ENCODE results near the gene MRGPRX2. TPM values are rescaled to one million over a fixed set of nuclear protein-coding genes. Genes with fewer than 3 reads are reported as not detected.

Gene MRGPRX2
- total and polyA plus RNA-seq, 2 donors (not counting 3 experiments of a cell fraction or from before 2014, with no cell fraction given), result not detected

DNA sequence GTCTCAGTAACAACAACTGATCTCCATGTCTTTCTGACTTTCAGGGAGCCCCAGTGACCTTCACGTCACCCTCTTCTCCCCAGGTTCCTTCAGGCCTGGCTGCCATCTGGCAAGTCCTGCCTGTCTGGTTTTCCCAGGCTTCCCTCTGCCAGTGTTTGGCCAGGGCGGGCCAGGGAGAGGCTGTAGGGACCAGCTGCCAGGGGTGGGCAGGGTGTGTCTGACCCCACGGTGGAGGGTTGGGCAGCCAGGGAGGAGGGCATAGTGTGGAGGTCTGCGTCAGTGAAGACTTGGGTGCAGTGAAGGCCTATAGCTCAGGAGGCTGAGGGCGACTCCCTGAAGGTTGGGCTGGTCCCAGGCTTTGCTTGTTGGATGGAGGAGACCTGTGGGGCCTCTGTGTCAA lies 11.9 kb upstream of the MRGPRX2 start:
- intact Hi-C loops (cut with micrococcal nuclease) (loop anchor here (5.0 to 10.0 kb wide), 2 partner anchors 672 to 830 kb away; no protein-coding TSS in a partner anchor), dilution Hi-C loops (cut with MboI; ENCODE audit: extremely low pct_ligation_motif_present, low sequenced_read_pairs) (no loop called here)
- Histone ChIP-seq H3K36me3 (ENCODE audit: control insufficient read depth in 2 of 2, extremely low read depth in 1 of 2, insufficient read depth in 2 of 2, low read length in 2 of 2) (no peaks in the 10 kb centered on the region), H3K79me2 (ENCODE audit: control insufficient read depth, insufficient read depth, low read length) (no peaks in the 10 kb centered on the region), H3K9ac (replicated peaks; ENCODE audit: extremely low read depth, insufficient read depth, low read length) (no peak overlapping the region), H4K20me1 (replicated peaks; ENCODE audit: control insufficient read depth, extremely low read depth, insufficient read depth, low read length) (no peaks in the 10 kb centered on the region), H3K9me1 (replicated peaks; ENCODE audit: control insufficient read depth, extremely low read depth, insufficient read depth, low read length) (no peaks in the 10 kb centered on the region), H3K4me2 (ENCODE audit: insufficient read depth, low read length) (no peak overlapping the region), H3K9me3 (replicated peaks; ENCODE audit: control insufficient read depth, insufficient read depth, low read length) (no peaks in the 10 kb centered on the region), H3K4me1 (ENCODE audit: control insufficient read depth, extremely low read depth, insufficient read depth, low read length) (peaks cover 5% of the 10 kb centered on the region), H2AFZ (ENCODE audit: low read depth, low read length) (no peak overlapping the region), H3K27ac (ENCODE audit: insufficient read depth, low read depth, low read length) (no peak overlapping the region), H3K4me3 (replicated peaks in 1 of 3; ENCODE audit: insufficient read depth in 1 of 3, low read depth in 1 of 3, low read length in 3 of 3) (no peak overlapping the region), H3K27me3 (ENCODE audit: control insufficient read depth in 2 of 2, insufficient read depth in 2 of 2, low read length in 2 of 2) (peaks cover 8 to 13% of the 10 kb centered on the region in 2 experiments)
- no peak for FAIRE-seq
- DNase-seq (ENCODE audit: low read depth, low spot score), result no peak
- BruUV-seq (replicated peaks), result no TSS peak
- ChIA-PET POLR2A (no interaction called here), CTCF (interaction anchor here (1.1 to 6.3 kb wide), 7 partner anchors 11 to 480 kb away, joined by 3 to 105 read pairs (median 22); no protein-coding TSS in a partner anchor)
- TF ChIP-seq GATA2 (IDR thresholded peaks at IDR 0.05; ENCODE audit: insufficient read depth, insufficient read length, low read depth, low read length), result no peak
- no peak for TF ChIP-seq MYC (IDR thresholded peaks at IDR 0.05; ENCODE audit: low read depth, low read length)
- TF ChIP-seq JUN (IDR thresholded peaks at IDR 0.05; ENCODE audit: borderline replicate concordance, insufficient read depth, insufficient read length, low read depth), result no peak
- TF ChIP-seq, protein P1, sequence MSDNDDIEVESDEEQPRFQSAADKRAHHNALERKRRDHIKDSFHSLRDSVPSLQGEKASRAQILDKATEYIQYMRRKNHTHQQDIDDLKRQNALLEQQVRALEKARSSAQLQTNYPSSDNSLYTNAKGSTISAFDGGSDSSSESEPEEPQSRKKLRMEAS (IDR thresholded peaks at IDR 0.05; ENCODE audit: insufficient read depth, insufficient read length), result no peak

GRCh38 chr11:19071255-19071654 lies 10.7 kb upstream of the MRGPRX2 start:
- Histone ChIP-seq H3K4me3 (replicated peaks in 1 of 3; ENCODE audit: insufficient read depth in 1 of 3, low read depth in 1 of 3, low read length in 3 of 3) (no peak overlapping the region), H3K4me1 (ENCODE audit: control insufficient read depth, extremely low read depth, insufficient read depth, low read length) (no peaks in the 10 kb centered on the region), H3K9me1 (replicated peaks; ENCODE audit: control insufficient read depth, extremely low read depth, insufficient read depth, low read length) (no peaks in the 10 kb centered on the region), H3K9me3 (replicated peaks; ENCODE audit: control insufficient read depth, insufficient read depth, low read length) (no peaks in the 10 kb centered on the region), H3K4me2 (ENCODE audit: insufficient read depth, low read length) (peak overlapping the region; percentile 76), H3K27ac (ENCODE audit: insufficient read depth, low read depth, low read length) (no peak overlapping the region), H2AFZ (ENCODE audit: low read depth, low read length) (peak overlapping the region; percentile 74), H3K36me3 (ENCODE audit: control insufficient read depth in 2 of 2, extremely low read depth in 1 of 2, insufficient read depth in 2 of 2, low read length in 2 of 2) (no peaks in the 10 kb centered on the region), H4K20me1 (replicated peaks; ENCODE audit: control insufficient read depth, extremely low read depth, insufficient read depth, low read length) (no peaks in the 10 kb centered on the region), H3K27me3 (ENCODE audit: control insufficient read depth in 2 of 2, insufficient read depth in 2 of 2, low read length in 2 of 2) (peaks cover 13 to 23% of the 10 kb centered on the region in 2 experiments), H3K79me2 (ENCODE audit: control insufficient read depth, insufficient read depth, low read length) (no peaks in the 10 kb centered on the region), H3K9ac (replicated peaks; ENCODE audit: extremely low read depth, insufficient read depth, low read length) (no peak overlapping the region)
- POLR2A ChIA-PET, result no interaction called here
- DNase-seq (ENCODE audit: low read depth, low spot score) (peak; percentile 84), FAIRE-seq (peak; percentile 95)
- intact Hi-C loops (cut with micrococcal nuclease), result loop anchor here (1.0 to 10.0 kb wide), 6 partner anchors 169 to 831 kb away; partner anchors contain the start of gene E2F8
- CTCF ChIA-PET, result interaction anchor here (0.6 to 3.2 kb wide), 75 partner anchors 10 to 834 kb away, joined by 3 to 72 read pairs (median 4); partner anchors contain the start of genes E2F8, MRGPRX2 and ZDHHC13
- no TSS peak for BruUV-seq (replicated peaks)
- dilution Hi-C loops (cut with MboI; ENCODE audit: extremely low pct_ligation_motif_present, low sequenced_read_pairs), result no loop called here
- TF ChIP-seq JUN (IDR thresholded peaks at IDR 0.05; ENCODE audit: borderline replicate concordance, insufficient read depth, insufficient read length, low read depth) (peak; percentile 61), POLR2A (IDR thresholded peaks at IDR 0.05; ENCODE audit: low read depth, low read length) (no peak), GATA2 (IDR thresholded peaks at IDR 0.05; ENCODE audit: insufficient read depth, insufficient read length, low read depth, low read length) (no peak), EZH2 (IDR thresholded peaks at IDR 0.05; ENCODE audit: borderline replicate concordance, low read depth, low read length, severe bottlenecking) (no peak), FOS (IDR thresholded peaks at IDR 0.05; ENCODE audit: borderline replicate concordance, insufficient read depth, low read length) (no peak), POLR2AphosphoS5 (IDR thresholded peaks at IDR 0.05; ENCODE audit: insufficient read depth, low read depth, low read length) (no peak), MYC (IDR thresholded peaks at IDR 0.05; ENCODE audit: low read depth, low read length) (no peak)
- TF ChIP-seq, protein P2, sequence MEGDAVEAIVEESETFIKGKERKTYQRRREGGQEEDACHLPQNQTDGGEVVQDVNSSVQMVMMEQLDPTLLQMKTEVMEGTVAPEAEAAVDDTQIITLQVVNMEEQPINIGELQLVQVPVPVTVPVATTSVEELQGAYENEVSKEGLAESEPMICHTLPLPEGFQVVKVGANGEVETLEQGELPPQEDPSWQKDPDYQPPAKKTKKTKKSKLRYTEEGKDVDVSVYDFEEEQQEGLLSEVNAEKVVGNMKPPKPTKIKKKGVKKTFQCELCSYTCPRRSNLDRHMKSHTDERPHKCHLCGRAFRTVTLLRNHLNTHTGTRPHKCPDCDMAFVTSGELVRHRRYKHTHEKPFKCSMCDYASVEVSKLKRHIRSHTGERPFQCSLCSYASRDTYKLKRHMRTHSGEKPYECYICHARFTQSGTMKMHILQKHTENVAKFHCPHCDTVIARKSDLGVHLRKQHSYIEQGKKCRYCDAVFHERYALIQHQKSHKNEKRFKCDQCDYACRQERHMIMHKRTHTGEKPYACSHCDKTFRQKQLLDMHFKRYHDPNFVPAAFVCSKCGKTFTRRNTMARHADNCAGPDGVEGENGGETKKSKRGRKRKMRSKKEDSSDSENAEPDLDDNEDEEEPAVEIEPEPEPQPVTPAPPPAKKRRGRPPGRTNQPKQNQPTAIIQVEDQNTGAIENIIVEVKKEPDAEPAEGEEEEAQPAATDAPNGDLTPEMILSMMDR (IDR thresholded peaks at IDR 0.05; ENCODE audit: extremely low read depth in 1 of 2, insufficient read depth in 1 of 2, low read depth in 1 of 2, low read length in 2 of 2), result peak; percentile 89 to 98
- TF ChIP-seq, protein P1 (IDR thresholded peaks at IDR 0.05; ENCODE audit: insufficient read depth, insufficient read length), result no peak

Measured in endothelial cell of umbilical vein (primary cell).